ENCODE measurements around the gene SIGLEC10.

DNA sequence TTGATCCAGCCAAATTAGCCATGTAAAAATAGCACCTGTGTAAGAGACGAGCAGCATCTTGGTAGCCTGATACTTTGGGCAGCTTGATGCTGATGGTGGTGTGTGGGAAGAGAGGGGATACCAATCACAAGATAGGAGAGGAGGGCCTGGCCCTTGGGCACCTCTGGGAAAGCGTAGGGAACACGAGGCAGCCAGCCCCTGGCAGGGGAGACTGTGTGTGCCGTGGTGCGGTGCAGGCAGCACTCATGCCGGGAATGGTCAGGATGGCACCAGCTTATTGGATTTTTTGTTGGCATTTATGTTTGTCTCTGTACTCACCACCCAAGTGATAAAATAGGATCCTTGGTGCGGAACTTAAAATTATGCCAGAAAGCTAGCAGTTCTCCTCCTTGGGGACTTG lies 30.6 kb upstream of the SIGLEC10 start:
- TF ChIP-seq, protein P1, sequence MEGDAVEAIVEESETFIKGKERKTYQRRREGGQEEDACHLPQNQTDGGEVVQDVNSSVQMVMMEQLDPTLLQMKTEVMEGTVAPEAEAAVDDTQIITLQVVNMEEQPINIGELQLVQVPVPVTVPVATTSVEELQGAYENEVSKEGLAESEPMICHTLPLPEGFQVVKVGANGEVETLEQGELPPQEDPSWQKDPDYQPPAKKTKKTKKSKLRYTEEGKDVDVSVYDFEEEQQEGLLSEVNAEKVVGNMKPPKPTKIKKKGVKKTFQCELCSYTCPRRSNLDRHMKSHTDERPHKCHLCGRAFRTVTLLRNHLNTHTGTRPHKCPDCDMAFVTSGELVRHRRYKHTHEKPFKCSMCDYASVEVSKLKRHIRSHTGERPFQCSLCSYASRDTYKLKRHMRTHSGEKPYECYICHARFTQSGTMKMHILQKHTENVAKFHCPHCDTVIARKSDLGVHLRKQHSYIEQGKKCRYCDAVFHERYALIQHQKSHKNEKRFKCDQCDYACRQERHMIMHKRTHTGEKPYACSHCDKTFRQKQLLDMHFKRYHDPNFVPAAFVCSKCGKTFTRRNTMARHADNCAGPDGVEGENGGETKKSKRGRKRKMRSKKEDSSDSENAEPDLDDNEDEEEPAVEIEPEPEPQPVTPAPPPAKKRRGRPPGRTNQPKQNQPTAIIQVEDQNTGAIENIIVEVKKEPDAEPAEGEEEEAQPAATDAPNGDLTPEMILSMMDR (IDR thresholded peaks at IDR 0.05; ENCODE audit: insufficient read depth, low read length, poor library complexity, severe bottlenecking): no peak
- no peak for TF ChIP-seq EZH2phosphoT487 (conservative IDR thresholded peaks at IDR 0.05; ENCODE audit: low read length)

All from SU-DHL-6 (cell line).